Measurements from ENCODE around the gene NDRG3.

Gene NDRG3

GRCh38 chr20:36712775-36713174 lies 33.1 kb downstream of the NDRG3 start:
- no peak overlapping the region for H3K4me3 ChIP-seq (ENCODE audit: low read depth, low read length, poor library complexity, severe bottlenecking)
- H3K4me1 ChIP-seq (ENCODE audit: insufficient read depth, low read length, severe bottlenecking), result no peaks in the 10 kb centered on the region
- no peaks in the 10 kb centered on the region for H3F3A ChIP-seq (ENCODE audit: insufficient read depth, low read length)
- H3K36me3 ChIP-seq (ENCODE audit: insufficient read depth, low read length), result no peaks in the 10 kb centered on the region
- H3K79me2 ChIP-seq (ENCODE audit: insufficient read depth, low read length), result no peaks in the 10 kb centered on the region
- no peak overlapping the region for H2AFZ ChIP-seq (ENCODE audit: low read length)
- H3K9ac ChIP-seq (ENCODE audit: low read length), result no peak overlapping the region
- no peaks in the 10 kb centered on the region for H3K9me2 ChIP-seq (ENCODE audit: low read depth, low read length)
- H3K9me3 ChIP-seq (ENCODE audit: low read length), result no peaks in the 10 kb centered on the region
- H3K27me3 ChIP-seq (ENCODE audit: insufficient read depth, low read length), result no peaks in the 10 kb centered on the region
- H4K20me1 ChIP-seq (ENCODE audit: insufficient read depth, low read length), result no peaks in the 10 kb centered on the region
- H3K27ac ChIP-seq (ENCODE audit: low read depth, low read length, poor library complexity, severe bottlenecking), result no peak overlapping the region
- H3K4me2 ChIP-seq (ENCODE audit: low read length), result no peak overlapping the region
- TF ChIP-seq CTCF (IDR thresholded peaks at IDR 0.05; ENCODE audit: low read length) (no peak), EZH2 (IDR thresholded peaks at IDR 0.05; ENCODE audit: borderline replicate concordance, low read length) (no peak)

- Histone ChIP-seq H3K9me3 (ENCODE audit: low read length) (no peaks in the 10 kb centered on the region), H3K9me2 (ENCODE audit: low read depth, low read length) (no peaks in the 10 kb centered on the region)
- no peak for TF ChIP-seq EZH2 (IDR thresholded peaks at IDR 0.05; ENCODE audit: borderline replicate concordance, low read length)
- TF ChIP-seq CTCF (IDR thresholded peaks at IDR 0.05; ENCODE audit: low read length), result no peak
Measured at GRCh38 chr20:36709126-36709525, 36.8 kb downstream of the NDRG3 start.

GRCh38 chr20:36703530-36703929 lies 42.4 kb downstream of the NDRG3 start:
- Histone ChIP-seq H4K20me1 (ENCODE audit: insufficient read depth, low read length) (no peaks in the 10 kb centered on the region), H3K79me2 (ENCODE audit: insufficient read depth, low read length) (no peaks in the 10 kb centered on the region), H3K27me3 (ENCODE audit: insufficient read depth, low read length) (no peaks in the 10 kb centered on the region), H3K9me2 (ENCODE audit: low read depth, low read length) (no peaks in the 10 kb centered on the region), H3K9ac (ENCODE audit: low read length) (no peak overlapping the region), H3K4me1 (ENCODE audit: insufficient read depth, low read length, severe bottlenecking) (no peaks in the 10 kb centered on the region), H2AFZ (ENCODE audit: low read length) (no peak overlapping the region), H3K27ac (ENCODE audit: low read depth, low read length, poor library complexity, severe bottlenecking) (no peak overlapping the region), H3F3A (ENCODE audit: insufficient read depth, low read length) (no peaks in the 10 kb centered on the region), H3K4me3 (ENCODE audit: low read depth, low read length, poor library complexity, severe bottlenecking) (no peak overlapping the region), H3K9me3 (ENCODE audit: low read length) (no peaks in the 10 kb centered on the region), H3K36me3 (ENCODE audit: insufficient read depth, low read length) (no peaks in the 10 kb centered on the region), H3K4me2 (ENCODE audit: low read length) (no peak overlapping the region)
- TF ChIP-seq CTCF (IDR thresholded peaks at IDR 0.05; ENCODE audit: low read length) (no peak), EZH2 (IDR thresholded peaks at IDR 0.05; ENCODE audit: borderline replicate concordance, low read length) (no peak)

More at GRCh38 chr20:36709126-36709525, 36.8 kb downstream of the NDRG3 start:
- Histone ChIP-seq H3F3A (ENCODE audit: insufficient read depth, low read length) (no peaks in the 10 kb centered on the region), H3K79me2 (ENCODE audit: insufficient read depth, low read length) (no peaks in the 10 kb centered on the region), H3K27me3 (ENCODE audit: insufficient read depth, low read length) (no peaks in the 10 kb centered on the region), H3K4me3 (ENCODE audit: low read depth, low read length, poor library complexity, severe bottlenecking) (no peak overlapping the region), H3K4me1 (ENCODE audit: insufficient read depth, low read length, severe bottlenecking) (no peaks in the 10 kb centered on the region), H4K20me1 (ENCODE audit: insufficient read depth, low read length) (no peaks in the 10 kb centered on the region), H3K4me2 (ENCODE audit: low read length) (no peak overlapping the region), H3K27ac (ENCODE audit: low read depth, low read length, poor library complexity, severe bottlenecking) (no peak overlapping the region), H3K9ac (ENCODE audit: low read length) (no peak overlapping the region), H2AFZ (ENCODE audit: low read length) (no peak overlapping the region), H3K36me3 (ENCODE audit: insufficient read depth, low read length) (no peaks in the 10 kb centered on the region)

All from OCI-LY1 (cell line).